GM12878 (cell line): ENCODE measurements around the gene SEMA5B.

Source experiments
- CEBPB ChIP-seq, 2 experiments: fragments of 150-350 bp in 1 of 2; IDR thresholded peaks; 2 replicates each; pipeline ENCODE4 v1.6.1; 2012 to 2014; ENCODE audit warnings: low read depth in 2 of 2, low read length in 2 of 2, borderline replicate concordance in 1 of 2, inconsistent platforms in 1 of 2
- FOS ChIP-seq: IDR thresholded peaks from 3 replicates; pipeline ENCODE4 v1.6.1; 2011; ENCODE audit warnings: borderline replicate concordance; ENCODE audit not compliant: insufficient read length; ENCODE audit errors: extremely low read depth
- MAX ChIP-seq: IDR thresholded peaks from 2 replicates; pipeline ENCODE4 v1.6.1; 2012; ENCODE audit warnings: low read depth, low read length, improper control_type of control experiment
- MTA3 ChIP-seq: IDR thresholded peaks from 2 replicates; pipeline ENCODE4 v1.6.1; 2012; ENCODE audit warnings: low read length, inconsistent platforms, borderline replicate concordance
- WRNIP1 ChIP-seq: IDR thresholded peaks from 2 replicates; pipeline ENCODE4 v1.6.1; 2011; ENCODE audit warnings: low read depth, low read length, improper control_type of control experiment, borderline replicate concordance
- ZBTB4 ChIP-seq: fragments of 450-650 bp; formaldehyde crosslinking; IDR thresholded peaks from 2 replicates; pipeline ENCODE4 v1.4.0; 2022; ENCODE audit warnings: mild to moderate bottlenecking, moderate library complexity

DNA sequence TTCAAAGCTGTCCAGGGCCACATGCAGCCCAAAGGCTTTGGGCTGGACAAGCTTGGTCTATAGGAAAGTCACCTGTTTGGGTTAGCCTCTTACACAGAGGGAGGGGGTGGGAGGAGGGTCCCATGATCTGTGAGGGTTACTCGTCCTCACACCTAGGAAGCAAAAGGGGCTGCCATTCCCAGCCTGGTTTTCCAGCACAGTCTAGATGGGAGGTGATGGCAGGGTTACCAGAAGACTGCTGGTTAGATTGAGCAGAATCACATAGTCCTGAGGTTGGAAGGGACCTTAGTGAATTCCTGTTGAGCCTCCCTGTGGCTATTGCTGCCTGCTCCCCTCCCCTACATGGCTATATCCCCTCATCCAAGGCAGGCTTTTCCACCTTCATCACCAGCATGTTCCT is 101.8 kb downstream of the SEMA5B start:
- no peak for TF ChIP-seq MTA3
- TF ChIP-seq FOS: no peak
- TF ChIP-seq WRNIP1: no peak
- TF ChIP-seq ZBTB4 (CRISPR knock-in tag): no peak
- TF ChIP-seq MAX: no peak
- TF ChIP-seq CEBPB (IDR thresholded peaks at IDR 0.05; ENCODE audit: borderline replicate concordance in 1 of 2, low read depth in 2 of 2, low read length in 2 of 2): no peak
